ENCODE data around the gene MYO1B. TPM values are rescaled to one million over a fixed set of nuclear protein-coding genes. Genes with fewer than 3 reads are reported as not detected.

Gene MYO1B
- total RNA-seq, 4 donors from 2014 or later, result 17.2 to 31.8 (median 28.8) TPM

- H3K9me3 ChIP-seq, result no peaks in the 10 kb centered on the region
- no peak overlapping the region for H3K27ac ChIP-seq
- TF ChIP-seq POLR2AphosphoS5 (IDR thresholded peaks at IDR 0.05) (no peak), CTCF (IDR thresholded peaks at IDR 0.05) (no peak), EP300 (IDR thresholded peaks at IDR 0.05) (no peak), POLR2A (IDR thresholded peaks at IDR 0.05) (no peak)
- H3K36me3 ChIP-seq, result peaks cover 4% of the 10 kb centered on the region
- no peak overlapping the region for H3K4me3 ChIP-seq
- 54% methylated on average over 1 of the region's 1 CpG for WGBS
- H3K4me1 ChIP-seq, result peaks cover 4% of the 10 kb centered on the region
- no peak for DNase-seq (ENCODE audit: low spot score in 2 of 2)
- H3K27me3 ChIP-seq, result no peaks in the 10 kb centered on the region
Measured at GRCh38 chr2:191383486-191383885, 138.3 kb downstream of the MYO1B start.

- H3K36me3 ChIP-seq, result peaks cover 8% of the 10 kb centered on the region
- 84% methylated on average over 2 of the region's 2 CpGs for WGBS
- no peak for DNase-seq (ENCODE audit: low spot score in 2 of 2)
Measured at GRCh38 chr2:191384829-191385228, 139.6 kb downstream of the MYO1B start.

GRCh38 chr2:191385416-191386160, 140.4 kb downstream of the MYO1B start:
- H3K36me3 ChIP-seq, result peaks cover 13% of the 10 kb centered on the region
- H3K27ac ChIP-seq, result no peak overlapping the region

More at GRCh38 chr2:191384829-191385228, 139.6 kb downstream of the MYO1B start:
- peaks cover 4% of the 10 kb centered on the region for H3K4me1 ChIP-seq
- TF ChIP-seq POLR2A (IDR thresholded peaks at IDR 0.05), result no peak
- TF ChIP-seq CTCF (IDR thresholded peaks at IDR 0.05), result no peak
- no peak for TF ChIP-seq POLR2AphosphoS5 (IDR thresholded peaks at IDR 0.05)
- no peak for TF ChIP-seq EP300 (IDR thresholded peaks at IDR 0.05)
- no peaks in the 10 kb centered on the region for H3K27me3 ChIP-seq
- no peak overlapping the region for H3K4me3 ChIP-seq
- no peaks in the 10 kb centered on the region for H3K9me3 ChIP-seq
- no peak overlapping the region for H3K27ac ChIP-seq

GRCh38 chr2:191386938-191387536, 141.8 kb downstream of the MYO1B start:
- DNase-seq (ENCODE audit: low spot score in 2 of 2), result no peak
- Histone ChIP-seq H3K4me3 (no peak overlapping the region), H3K36me3 (peaks cover 13% of the 10 kb centered on the region), H3K9me3 (no peaks in the 10 kb centered on the region), H3K27me3 (no peaks in the 10 kb centered on the region), H3K4me1 (peaks cover 4% of the 10 kb centered on the region), H3K27ac (no peak overlapping the region)
- no peak for TF ChIP-seq POLR2AphosphoS5 (IDR thresholded peaks at IDR 0.05)
- no peak for TF ChIP-seq EP300 (IDR thresholded peaks at IDR 0.05)
- TF ChIP-seq POLR2A (IDR thresholded peaks at IDR 0.05), result no peak
- no peak for TF ChIP-seq CTCF (IDR thresholded peaks at IDR 0.05)
- 88% methylated on average over 7 of the region's 7 CpGs for WGBS

More at GRCh38 chr2:191385416-191386160, 140.4 kb downstream of the MYO1B start:
- 78% methylated on average over 6 of the region's 6 CpGs for WGBS
- Histone ChIP-seq H3K4me3 (no peak overlapping the region), H3K9me3 (no peaks in the 10 kb centered on the region), H3K27me3 (no peaks in the 10 kb centered on the region), H3K4me1 (peaks cover 4% of the 10 kb centered on the region)
- TF ChIP-seq POLR2AphosphoS5 (IDR thresholded peaks at IDR 0.05) (no peak), CTCF (IDR thresholded peaks at IDR 0.05) (no peak), POLR2A (IDR thresholded peaks at IDR 0.05) (no peak), EP300 (IDR thresholded peaks at IDR 0.05) (no peak)
- no peak for DNase-seq (ENCODE audit: low spot score in 2 of 2)

GRCh38 chr2:191389288-191389687, 144.1 kb downstream of the MYO1B start:
- 92% methylated on average over 5 of the region's 5 CpGs for WGBS
- peaks cover 4% of the 10 kb centered on the region for H3K4me1 ChIP-seq
- no peaks in the 10 kb centered on the region for H3K9me3 ChIP-seq
- H3K36me3 ChIP-seq, result peaks cover 13% of the 10 kb centered on the region
- TF ChIP-seq POLR2A (IDR thresholded peaks at IDR 0.05) (no peak), CTCF (IDR thresholded peaks at IDR 0.05) (no peak), POLR2AphosphoS5 (IDR thresholded peaks at IDR 0.05) (no peak), EP300 (IDR thresholded peaks at IDR 0.05) (no peak)
- no peaks in the 10 kb centered on the region for H3K27me3 ChIP-seq
- no peak overlapping the region for H3K4me3 ChIP-seq
- no peak for DNase-seq (ENCODE audit: low spot score in 2 of 2)
- no peak overlapping the region for H3K27ac ChIP-seq
